A549 treated with RU486 at 1 μM for 4 hours (cell line): ENCODE data around the gene UROC1. TPM values are rescaled to one million over a fixed set of nuclear protein-coding genes. Genes with fewer than 3 reads are reported as not detected.

Experiments used
- total RNA-seq: library from RNA; stranded (reverse); fragments of 200-300 nt; extraction: Qiagen RNA extraction; gene quantifications from 5 replicates; pipeline ENCODE4 v1.2.3, GENCODE V29; 2022; ENCODE audit warnings: low read depth

UROC1 gene
- not detected in 5 replicates for total RNA-seq

GRCh38 chr3:126517291-126517951 lies at the start of gene UROC1:
TSS of gene UROC1 (minus strand) at chr3:126517773. CDS start at chr3:126517719, 54 bp downstream.

GRCh38 chr3:126558336-126559071 lies 40.9 kb upstream of the UROC1 start, which contains the start of gene C3orf22:
TSS of gene C3orf22 (minus strand) at chr3:126558932. CDS start at chr3:126553390, 5,542 bp downstream.

GRCh38 chr3:126523745-126524428 lies 6.3 kb upstream of the UROC1 start, which contains the start of gene CHST13:
TSS of gene CHST13 (plus strand) at chr3:126524155. CDS start at chr3:126524333, 178 bp downstream.

GRCh38 chr3:126475413-126476114 lies 42.0 kb downstream of the UROC1 start, which contains the start of gene ZXDC:
TSS of gene ZXDC (minus strand) at chr3:126475891. CDS start at chr3:126475865, 26 bp downstream.

Other genes starting within 250 kb of the UROC1 start
- 0.06 to 0.19 TPM (median 0.09 TPM) in 4 of 5 replicates, not detected in the other for gene KLF15, start 160.4 kb downstream of the UROC1 start, total RNA-seq
- not detected in 5 replicates for gene CFAP100, start 122.9 kb downstream of the UROC1 start, total RNA-seq
- 6.5 to 8.2 TPM (median 7.8 TPM) in 5 replicates for gene ZXDC, start 41.9 kb downstream of the UROC1 start, total RNA-seq
- gene CHST13, start 6.4 kb upstream of the UROC1 start, total RNA-seq, result 0.42 to 1.1 TPM (median 0.99 TPM) in 5 replicates
- gene C3orf22, start 41.2 kb upstream of the UROC1 start, total RNA-seq, result not detected in 5 replicates
- gene TXNRD3, start 137.4 kb upstream of the UROC1 start, total RNA-seq, result 6.1 to 8.5 TPM (median 6.6 TPM) in 5 replicates
- gene CHCHD6, start 186.5 kb upstream of the UROC1 start, total RNA-seq, result 17.5 to 20.1 TPM (median 18.9 TPM) in 5 replicates